Esophagus squamous epithelium (tissue), 4 donors: ENCODE results near the gene RALGAPB.

Experiments
- POLR2A ChIP-seq, 4 donors: fragments of 450-650 bp; IDR thresholded peaks; one replicate each; pipeline ENCODE4 v1.6.1; 2017; ENCODE audit warnings: antibody characterized with exemption in 4 of 4, mild to moderate bottlenecking in 4 of 4, moderate library complexity in 3 of 4
- TF ChIP-seq, protein P1 (sequence below), 6 experiments: fragments of 450-650 bp in 4 of 6; fragments of 200-600 bp in 2 of 6; sonication (generic) in 2 of 6; IDR thresholded peaks; one replicate each; pipeline ENCODE4 v1.5.1; 2016 to 2019; ENCODE audit warnings: antibody characterized with exemption in 6 of 6, mild to moderate bottlenecking in 4 of 6, moderate library complexity in 4 of 6

DNA sequence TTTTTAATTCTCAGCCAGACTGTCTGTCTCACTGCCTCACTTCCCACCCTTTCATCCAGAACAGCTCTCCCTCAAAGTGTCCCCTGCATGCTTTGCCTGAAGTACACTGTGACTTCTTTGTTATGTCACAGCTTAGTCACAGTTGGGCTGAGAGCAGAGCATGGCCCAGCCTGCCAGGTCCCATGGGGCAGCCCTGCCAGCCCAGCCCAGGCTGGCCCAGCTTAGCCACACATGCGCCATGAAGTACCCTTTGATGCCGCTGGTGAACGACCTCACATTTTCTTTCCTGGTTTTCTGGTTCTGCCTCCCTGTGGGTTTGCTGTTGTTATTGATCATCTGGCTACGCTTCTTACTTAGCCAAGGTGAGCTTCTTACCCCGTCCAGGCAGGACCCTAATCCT lies 108.4 kb downstream of the RALGAPB start, which contains the start of gene ADIG:
- no peak for TF ChIP-seq POLR2A (IDR thresholded peaks at IDR 0.05)
- TF ChIP-seq, protein P1, sequence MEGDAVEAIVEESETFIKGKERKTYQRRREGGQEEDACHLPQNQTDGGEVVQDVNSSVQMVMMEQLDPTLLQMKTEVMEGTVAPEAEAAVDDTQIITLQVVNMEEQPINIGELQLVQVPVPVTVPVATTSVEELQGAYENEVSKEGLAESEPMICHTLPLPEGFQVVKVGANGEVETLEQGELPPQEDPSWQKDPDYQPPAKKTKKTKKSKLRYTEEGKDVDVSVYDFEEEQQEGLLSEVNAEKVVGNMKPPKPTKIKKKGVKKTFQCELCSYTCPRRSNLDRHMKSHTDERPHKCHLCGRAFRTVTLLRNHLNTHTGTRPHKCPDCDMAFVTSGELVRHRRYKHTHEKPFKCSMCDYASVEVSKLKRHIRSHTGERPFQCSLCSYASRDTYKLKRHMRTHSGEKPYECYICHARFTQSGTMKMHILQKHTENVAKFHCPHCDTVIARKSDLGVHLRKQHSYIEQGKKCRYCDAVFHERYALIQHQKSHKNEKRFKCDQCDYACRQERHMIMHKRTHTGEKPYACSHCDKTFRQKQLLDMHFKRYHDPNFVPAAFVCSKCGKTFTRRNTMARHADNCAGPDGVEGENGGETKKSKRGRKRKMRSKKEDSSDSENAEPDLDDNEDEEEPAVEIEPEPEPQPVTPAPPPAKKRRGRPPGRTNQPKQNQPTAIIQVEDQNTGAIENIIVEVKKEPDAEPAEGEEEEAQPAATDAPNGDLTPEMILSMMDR (IDR thresholded peaks at IDR 0.05): peak in 1 of 6 experiments; percentile 4
